HEK293 (cell line): Measurements from ENCODE around the gene ALDH7A1.

ENCODE experiments used
- HOXA7 ChIP-seq: sonication (generic); formaldehyde crosslinking; IDR thresholded peaks from 2 replicates; pipeline ENCODE4 v1.8.1; 2022; ENCODE audit warnings: missing genetic modification reagents, borderline replicate concordance
- KLF16 ChIP-seq: fragments of 450-650 bp; formaldehyde crosslinking; IDR thresholded peaks from 2 replicates; pipeline ENCODE4 v1.5.1; 2017; ENCODE audit warnings: missing biosample characterization, missing genetic modification characterization
- SETDB1 ChIP-seq: IDR thresholded peaks from one replicate; pipeline ENCODE4 v1.6.1; 2017; ENCODE audit warnings: mild to moderate bottlenecking, low read length, moderate library complexity, mixed read lengths; ENCODE audit not compliant: insufficient read length
- TCF7L2 ChIP-seq: IDR thresholded peaks from 2 replicates; pipeline ENCODE4 v1.6.1; 2011; ENCODE audit warnings: low read depth, mild to moderate bottlenecking, inconsistent platforms, low read length, moderate library complexity, borderline replicate concordance
- ZNF169 ChIP-seq: fragments of 450-650 bp; formaldehyde crosslinking; IDR thresholded peaks from 2 replicates; pipeline ENCODE4 v1.5.1; 2016; ENCODE audit warnings: missing biosample characterization, missing genetic modification characterization
- ZNF558 ChIP-seq: fragments of 450-650 bp; formaldehyde crosslinking; IDR thresholded peaks from 2 replicates; pipeline ENCODE4 v1.5.1; 2016; ENCODE audit warnings: missing biosample characterization, missing genetic modification characterization
- TF ChIP-seq, protein P1 (sequence below): fragments of 450-650 bp; formaldehyde crosslinking; IDR thresholded peaks from 2 replicates; pipeline ENCODE4 v1.5.1; 2016; ENCODE audit warnings: missing biosample characterization, missing genetic modification characterization
- TF ChIP-seq, protein P2 (sequence below): fragments of 450-650 bp; formaldehyde crosslinking; IDR thresholded peaks from 2 replicates; pipeline ENCODE4 v1.5.1; 2016; ENCODE audit warnings: missing biosample characterization, missing genetic modification characterization
- TF ChIP-seq, protein P3 (sequence below): fragments of 450-650 bp; formaldehyde crosslinking; optimal IDR thresholded peaks from 2 replicates; pipeline ENCODE3; 2016; ENCODE audit warnings: missing biosample characterization, mild to moderate bottlenecking, missing genetic modification characterization

DNA sequence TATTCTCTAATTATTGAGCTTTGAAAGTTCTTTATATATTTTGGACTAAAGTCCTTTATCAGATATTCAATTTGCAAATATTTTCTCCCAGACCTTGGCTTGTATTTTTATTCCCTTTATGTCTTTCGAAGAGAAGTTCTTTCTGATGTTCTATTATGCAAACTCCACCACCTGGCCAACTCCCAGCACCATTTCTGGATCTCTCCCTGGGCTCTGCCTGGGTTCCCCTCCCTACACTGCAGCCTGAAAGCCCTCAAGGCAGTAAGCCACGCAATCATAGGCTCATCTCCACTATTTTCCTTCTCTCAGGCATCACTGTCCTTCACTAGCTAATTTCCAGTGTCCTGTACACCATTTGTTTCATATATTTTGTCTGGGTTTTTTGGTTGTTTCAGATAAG lies 95.7 kb downstream of the ALDH7A1 start:
- TF ChIP-seq, protein P1, sequence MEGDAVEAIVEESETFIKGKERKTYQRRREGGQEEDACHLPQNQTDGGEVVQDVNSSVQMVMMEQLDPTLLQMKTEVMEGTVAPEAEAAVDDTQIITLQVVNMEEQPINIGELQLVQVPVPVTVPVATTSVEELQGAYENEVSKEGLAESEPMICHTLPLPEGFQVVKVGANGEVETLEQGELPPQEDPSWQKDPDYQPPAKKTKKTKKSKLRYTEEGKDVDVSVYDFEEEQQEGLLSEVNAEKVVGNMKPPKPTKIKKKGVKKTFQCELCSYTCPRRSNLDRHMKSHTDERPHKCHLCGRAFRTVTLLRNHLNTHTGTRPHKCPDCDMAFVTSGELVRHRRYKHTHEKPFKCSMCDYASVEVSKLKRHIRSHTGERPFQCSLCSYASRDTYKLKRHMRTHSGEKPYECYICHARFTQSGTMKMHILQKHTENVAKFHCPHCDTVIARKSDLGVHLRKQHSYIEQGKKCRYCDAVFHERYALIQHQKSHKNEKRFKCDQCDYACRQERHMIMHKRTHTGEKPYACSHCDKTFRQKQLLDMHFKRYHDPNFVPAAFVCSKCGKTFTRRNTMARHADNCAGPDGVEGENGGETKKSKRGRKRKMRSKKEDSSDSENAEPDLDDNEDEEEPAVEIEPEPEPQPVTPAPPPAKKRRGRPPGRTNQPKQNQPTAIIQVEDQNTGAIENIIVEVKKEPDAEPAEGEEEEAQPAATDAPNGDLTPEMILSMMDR (tag by site-specific recombination) = no peak
- TF ChIP-seq HOXA7 (CRISPR knock-in tag) (no peak), ZNF558 (no peak), SETDB1 (no peak), TCF7L2 (no peak), KLF16 (tag by site-specific recombination) (no peak), ZNF169 (tag by site-specific recombination) (no peak)
- TF ChIP-seq, protein P2, sequence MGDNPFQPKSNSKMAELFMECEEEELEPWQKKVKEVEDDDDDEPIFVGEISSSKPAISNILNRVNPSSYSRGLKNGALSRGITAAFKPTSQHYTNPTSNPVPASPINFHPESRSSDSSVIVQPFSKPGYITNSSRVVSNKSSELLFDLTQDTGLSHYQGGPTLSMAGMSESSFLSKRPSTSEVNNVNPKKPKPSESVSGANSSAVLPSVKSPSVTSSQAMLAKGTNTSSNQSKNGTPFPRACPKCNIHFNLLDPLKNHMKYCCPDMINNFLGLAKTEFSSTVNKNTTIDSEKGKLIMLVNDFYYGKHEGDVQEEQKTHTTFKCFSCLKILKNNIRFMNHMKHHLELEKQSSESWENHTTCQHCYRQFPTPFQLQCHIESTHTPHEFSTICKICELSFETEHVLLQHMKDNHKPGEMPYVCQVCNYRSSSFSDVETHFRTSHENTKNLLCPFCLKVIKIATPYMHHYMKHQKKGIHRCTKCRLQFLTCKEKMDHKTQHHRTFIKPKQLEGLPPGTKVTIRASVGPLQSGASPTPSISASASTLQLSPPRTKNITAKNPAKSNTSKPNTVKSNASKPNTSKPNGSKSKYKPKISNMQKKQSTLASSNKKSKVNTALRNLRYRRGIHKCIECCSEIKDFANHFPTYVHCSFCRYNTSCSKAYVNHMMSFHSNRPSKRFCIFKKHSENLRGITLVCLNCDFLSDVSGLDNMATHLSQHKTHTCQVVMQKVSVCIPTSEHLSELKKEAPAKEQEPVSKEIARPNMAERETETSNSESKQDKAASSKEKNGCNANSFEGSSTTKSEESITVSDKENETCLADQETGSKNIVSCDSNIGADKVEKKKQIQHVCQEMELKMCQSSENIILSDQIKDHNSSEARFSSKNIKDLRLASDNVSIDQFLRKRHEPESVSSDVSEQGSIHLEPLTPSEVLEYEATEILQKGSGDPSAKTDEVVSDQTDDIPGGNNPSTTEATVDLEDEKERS (tag by site-specific recombination) = no peak
- TF ChIP-seq, protein P3, sequence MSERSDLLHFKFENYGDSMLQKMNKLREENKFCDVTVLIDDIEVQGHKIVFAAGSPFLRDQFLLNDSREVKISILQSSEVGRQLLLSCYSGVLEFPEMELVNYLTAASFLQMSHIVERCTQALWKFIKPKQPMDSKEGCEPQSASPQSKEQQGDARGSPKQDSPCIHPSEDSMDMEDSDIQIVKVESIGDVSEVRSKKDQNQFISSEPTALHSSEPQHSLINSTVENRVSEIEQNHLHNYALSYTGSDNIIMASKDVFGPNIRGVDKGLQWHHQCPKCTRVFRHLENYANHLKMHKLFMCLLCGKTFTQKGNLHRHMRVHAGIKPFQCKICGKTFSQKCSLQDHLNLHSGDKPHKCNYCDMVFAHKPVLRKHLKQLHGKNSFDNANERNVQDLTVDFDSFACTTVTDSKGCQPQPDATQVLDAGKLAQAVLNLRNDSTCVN (tag by site-specific recombination) = no peak
